Islet of Langerhans (tissue), 1 donor: Measurements from ENCODE around the gene RBM11.
"Not testable (repeated sequence)": the region's sequence is repeated elsewhere in the genome, so short reads cannot be mapped to it uniquely, and the experiment has no call there.

Source experiments
- FAIRE-seq: peaks from one replicate; lab custom pipeline; 2011; peaks lifted over from hg19 to GRCh38; lab: Jason Lieb, UNC

The RBM11 gene, protein sequence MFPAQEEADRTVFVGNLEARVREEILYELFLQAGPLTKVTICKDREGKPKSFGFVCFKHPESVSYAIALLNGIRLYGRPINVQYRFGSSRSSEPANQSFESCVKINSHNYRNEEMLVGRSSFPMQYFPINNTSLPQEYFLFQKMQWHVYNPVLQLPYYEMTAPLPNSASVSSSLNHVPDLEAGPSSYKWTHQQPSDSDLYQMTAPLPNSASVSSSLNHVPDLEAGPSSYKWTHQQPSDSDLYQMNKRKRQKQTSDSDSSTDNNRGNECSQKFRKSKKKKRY

DNA sequence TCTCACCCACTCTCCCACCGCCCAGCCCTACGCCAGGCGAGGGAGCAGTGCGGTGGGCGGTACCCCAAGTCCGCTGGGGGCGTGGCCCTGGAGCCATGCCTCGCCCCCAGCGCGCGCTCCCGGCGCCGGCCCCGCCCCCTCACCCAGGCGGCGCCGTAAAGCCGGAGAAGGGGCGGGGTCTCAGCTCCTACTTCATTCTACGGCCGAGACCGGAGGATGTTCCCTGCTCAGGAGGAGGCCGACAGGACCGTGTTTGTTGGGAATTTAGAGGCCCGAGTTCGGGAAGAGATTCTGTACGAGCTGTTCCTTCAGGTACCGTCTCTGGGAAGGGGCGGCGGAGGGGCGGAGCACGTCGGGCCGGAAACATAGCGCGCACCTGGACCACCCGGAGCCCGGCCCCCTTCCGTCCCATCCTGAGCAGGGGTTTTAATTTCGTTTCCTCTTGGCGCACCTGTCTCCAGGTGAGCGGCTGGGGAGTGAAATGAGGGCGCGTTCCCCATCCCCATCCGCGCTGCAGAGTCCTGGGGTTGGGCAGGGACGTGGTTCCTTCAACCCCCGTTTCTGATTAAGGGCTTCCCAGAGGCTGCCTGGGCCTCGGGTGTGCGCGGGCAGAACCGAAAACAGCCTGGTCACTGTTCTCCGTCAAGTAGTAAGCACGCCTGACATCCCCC lies at the start of gene RBM11:
Gene RBM11, plus strand, starts transcription at position 187 of the 671 bp plus-strand sequence. Its CDS starts 30 bp downstream, at position 217.
- no peak for FAIRE-seq

DNA sequence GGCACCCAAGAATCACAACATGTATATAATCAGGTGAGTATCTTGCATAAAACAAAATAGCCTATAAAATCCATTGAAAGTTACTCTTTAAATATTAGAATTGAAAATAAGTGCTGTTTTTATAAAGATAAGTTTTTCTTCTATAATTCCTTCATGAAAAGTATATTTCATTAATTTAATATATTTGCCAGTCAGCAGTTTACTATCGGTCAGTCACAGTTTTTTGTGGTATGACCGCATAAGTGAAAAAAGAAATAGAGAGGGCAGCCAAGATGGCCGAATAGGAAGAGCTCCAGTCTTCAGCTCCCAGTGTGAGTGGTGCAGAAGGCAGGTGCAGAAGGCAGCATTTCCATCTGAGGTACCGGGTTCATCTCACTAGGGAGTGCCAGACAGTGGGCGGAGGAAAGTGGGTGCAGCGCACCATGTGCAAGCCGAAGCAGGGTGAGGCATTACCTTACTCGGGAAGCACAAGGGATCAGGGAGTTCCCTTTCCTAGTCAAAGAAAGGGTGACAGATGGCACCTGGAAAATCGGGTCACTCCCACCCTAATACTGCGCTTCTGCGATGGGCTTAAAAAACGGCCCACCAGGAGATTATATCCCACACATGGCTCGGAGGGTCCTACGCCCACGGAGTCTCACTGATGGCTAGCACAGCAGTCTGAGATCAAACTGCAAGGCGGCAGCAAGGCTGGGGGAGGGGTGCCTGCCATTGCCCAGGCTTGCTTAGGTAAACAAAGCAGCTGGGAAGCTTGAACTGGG lies 49.3 kb upstream of the RBM11 start:
- FAIRE-seq = not testable (repeated sequence)

DNA sequence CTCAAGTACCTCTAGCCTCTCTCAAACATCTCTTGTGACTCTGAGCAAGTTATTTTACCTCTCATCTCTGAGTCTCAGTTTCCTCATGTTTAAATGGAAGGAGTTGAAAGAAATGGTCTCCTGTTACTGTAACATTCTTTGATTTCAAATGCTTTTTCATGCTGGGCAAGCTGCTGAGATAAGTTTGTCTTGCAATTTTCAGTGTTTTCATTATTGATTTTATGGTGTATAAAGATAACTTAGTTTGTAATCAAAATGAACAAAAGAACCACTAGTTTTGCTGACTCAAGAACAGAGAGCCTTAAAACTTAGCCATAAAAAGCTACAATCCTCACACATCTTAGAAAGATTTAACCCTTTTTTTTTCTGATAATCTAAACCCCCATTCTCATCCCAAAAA lies 9.7 kb upstream of the RBM11 start:
- FAIRE-seq = no peak

DNA sequence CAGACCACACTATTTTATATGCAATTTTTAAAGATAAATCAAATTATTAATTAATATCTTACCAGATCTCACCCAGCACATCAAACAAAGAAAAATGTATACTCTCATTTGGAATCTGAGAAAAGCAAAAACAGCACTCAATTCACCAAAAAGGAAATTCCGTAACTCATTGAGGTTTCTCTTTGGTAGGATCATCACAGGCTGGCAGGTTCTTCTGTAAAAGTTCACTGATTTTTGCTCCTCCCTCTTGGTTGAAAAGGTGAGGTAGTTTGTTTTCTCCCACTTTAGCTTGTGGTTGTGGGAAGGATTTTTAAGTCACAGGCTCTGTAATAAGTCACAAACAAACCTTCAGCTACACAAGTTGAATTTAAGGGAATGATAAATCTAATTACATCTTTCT lies 5.2 kb upstream of the RBM11 start, which contains the start of gene LIPI:
Gene LIPI, minus strand, starts transcription at position 218 of the 400 bp plus-strand sequence. Its CDS starts 110 bp downstream, at position 108.
- no peak for FAIRE-seq

DNA sequence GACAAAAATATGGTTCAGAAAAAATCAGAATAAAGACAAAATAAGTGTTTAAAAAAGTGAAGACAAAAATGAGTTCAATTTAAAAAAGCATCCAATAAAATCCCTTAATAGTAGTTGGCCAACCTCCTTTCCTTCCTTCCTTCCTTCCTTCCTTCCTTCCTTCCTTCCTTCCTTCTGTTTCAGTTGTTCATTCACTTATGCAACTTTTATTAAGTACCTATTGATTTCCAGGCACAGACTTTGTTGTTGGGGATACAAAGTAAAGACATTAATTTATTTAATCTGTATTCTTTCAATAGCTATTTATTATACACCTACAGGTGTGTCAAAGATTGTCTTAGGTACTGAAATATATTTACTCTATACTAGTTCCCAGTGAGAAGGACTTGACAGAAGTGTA lies 2.8 kb upstream of the RBM11 start:
- no peak for FAIRE-seq

DNA sequence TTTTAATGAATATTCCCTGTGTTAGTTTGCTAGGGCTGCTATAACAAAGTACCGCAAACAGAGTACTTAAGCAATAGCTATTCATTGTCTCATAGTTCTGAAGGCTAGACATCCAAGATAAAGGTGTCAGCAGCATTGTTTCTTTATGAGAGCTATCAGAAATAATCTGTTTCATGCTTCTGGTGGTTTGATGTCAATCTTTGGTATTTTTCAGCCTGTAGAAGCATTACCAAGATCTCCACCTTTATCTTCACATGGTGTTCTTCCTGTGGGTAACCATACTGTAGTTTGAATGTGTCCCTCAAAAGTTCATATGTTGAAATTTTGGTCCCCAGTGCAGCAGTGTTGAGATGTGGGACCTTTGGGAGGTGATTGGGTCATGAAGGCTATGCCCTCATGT lies 7.4 kb downstream of the RBM11 start:
- FAIRE-seq = no peak

DNA sequence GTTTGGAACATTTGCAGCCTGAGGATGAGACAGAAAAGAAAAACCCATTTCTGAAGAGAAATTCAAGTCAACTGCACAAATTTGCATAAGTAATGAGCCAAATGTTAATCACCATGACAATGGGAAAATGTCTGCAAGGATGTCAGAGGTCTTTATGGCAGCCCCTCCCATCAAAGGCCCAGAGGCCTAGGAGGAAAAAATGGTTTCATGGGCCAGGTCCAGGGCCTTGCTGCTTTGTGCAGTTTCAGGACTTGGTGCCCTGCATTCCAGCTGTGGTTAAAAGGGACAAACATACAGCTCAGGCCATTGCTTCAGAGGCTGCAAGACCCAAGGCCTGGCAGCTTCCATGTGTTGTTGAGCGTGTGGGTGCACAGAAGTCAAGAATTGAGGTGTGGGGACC lies 13.4 kb downstream of the RBM11 start:
- no peak for FAIRE-seq

DNA sequence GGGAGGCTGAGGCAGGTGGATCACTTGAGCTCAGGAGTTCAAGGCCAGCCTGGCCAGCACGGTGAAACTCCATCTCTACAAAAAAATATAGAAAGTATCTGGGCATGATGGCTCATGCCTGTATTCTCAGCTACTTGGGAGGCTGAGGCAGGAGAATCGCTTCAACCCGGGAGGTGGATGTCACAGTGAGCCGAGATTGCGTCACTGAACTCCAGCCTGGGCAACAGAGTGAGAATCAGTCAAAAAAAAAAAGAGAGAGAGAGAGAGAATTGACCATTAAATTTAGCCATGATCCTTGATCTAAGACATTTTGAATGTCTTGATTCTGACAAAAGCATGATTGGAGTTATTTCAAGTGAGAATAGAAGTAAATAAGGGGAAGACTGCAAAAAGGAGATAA lies 19.1 kb downstream of the RBM11 start:
- FAIRE-seq = no peak

DNA sequence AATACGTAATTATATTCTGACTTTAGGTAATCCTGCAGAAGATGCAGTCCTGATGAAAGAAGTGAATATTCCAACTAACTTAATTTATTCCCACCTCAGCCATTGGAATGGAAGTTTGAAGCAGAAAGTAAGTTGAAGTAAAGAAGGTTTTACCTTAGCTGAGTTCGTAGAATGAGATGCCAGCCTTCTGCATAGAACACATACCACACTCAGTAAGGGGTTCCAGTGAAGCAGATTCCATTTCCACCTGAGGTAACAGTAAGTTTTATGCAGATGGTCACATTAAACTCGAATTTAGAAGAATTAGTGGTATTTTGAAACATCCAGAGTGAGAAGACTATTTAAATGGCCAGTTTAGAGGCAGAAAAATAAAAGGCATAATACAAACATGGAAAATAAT lies 20.2 kb downstream of the RBM11 start:
- FAIRE-seq = no peak

DNA sequence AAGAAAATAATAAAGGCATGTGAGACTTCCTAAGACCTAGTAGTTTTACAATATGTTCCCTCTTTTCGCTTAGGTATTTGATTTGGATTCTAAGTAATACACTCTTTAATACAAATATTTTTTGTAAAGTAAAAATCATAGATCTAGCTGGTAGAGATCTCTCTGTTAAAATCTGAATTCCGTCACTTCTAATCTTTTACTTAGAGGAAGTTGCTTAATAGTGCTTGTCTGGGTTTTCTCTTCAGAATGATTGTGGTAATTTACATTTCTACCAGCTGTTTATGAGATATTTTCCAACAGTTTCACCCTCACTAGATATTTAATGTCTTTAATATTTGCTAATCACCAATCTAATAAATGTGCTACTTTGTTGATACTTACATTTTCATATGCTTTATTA lies 23.3 kb downstream of the RBM11 start:
- no peak for FAIRE-seq

DNA sequence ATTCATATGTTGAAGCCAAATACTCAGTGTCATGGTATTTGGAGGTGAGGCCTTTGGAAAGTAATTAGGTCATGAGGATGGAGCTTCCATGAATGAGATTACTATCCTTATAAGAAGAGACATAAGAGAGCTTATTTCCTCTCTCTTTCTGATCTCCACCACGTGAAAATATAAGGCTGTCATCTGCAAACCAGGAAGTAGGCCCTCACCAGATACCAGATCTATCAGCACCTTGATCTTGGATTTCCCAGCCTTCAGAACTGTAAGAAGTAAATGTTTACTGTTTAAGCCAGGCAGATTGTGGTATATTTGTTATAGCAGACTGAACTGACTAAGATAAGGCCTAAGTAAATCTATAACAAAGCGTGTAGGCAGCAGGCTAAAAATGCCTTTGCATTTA lies 25.3 kb downstream of the RBM11 start:
- no peak for FAIRE-seq

DNA sequence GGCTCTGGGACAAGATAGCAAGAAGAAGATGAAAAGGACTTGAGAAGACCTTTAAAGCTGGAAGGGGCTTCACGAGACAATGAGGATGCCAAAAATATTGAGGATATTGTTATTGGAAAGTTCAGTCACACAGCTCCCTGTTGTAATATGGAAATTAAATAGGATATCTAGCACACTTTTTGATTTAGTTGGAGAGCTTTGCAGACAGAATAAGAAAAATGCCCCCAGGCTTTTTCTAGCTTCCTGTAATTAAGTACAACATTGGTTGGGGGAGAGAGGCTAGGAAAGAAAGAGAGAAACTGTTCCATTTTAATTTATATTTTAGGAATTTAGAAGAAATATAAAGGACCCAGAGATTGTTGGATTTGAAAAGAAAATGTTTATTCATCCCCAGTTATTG lies 27.5 kb downstream of the RBM11 start:
- no peak for FAIRE-seq

DNA sequence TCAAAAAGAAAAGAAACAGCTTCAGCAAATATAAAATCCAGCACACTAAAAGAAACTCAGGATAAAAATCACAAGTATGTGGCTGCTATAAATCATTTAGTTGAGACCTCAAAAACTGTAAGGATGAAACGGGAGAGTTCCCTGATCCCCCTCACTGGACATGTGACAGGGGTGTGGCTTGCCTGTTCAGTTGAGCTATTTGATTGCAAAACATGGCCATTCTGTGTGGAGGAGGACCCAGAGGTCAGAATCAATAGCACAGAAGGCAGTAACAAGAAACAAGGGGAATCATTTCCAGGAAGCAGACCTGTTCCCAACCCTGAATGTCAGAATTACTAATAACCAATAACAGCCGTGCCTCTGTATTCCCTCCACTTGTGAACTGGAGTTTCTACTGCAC lies 27.9 kb downstream of the RBM11 start:
- FAIRE-seq = no peak

DNA sequence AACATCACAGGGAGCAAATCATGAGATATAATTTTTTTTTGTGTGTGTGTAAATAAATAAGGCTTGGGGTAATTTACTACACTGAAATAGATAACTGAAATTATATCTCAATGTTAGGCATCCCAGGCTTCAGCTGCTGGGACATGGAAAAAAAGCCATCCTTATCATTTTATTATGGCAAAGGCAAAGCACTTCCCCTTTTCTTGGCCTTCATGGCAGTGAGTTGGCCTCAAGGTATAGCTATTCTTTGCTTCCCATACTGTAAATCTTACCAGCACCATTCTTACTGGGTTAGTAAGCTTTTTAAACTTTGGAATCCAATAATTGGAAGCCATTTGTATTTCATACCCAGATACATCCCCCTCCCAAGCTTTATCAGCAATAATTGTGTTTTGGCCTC lies 29.0 kb downstream of the RBM11 start:
- no peak for FAIRE-seq

DNA sequence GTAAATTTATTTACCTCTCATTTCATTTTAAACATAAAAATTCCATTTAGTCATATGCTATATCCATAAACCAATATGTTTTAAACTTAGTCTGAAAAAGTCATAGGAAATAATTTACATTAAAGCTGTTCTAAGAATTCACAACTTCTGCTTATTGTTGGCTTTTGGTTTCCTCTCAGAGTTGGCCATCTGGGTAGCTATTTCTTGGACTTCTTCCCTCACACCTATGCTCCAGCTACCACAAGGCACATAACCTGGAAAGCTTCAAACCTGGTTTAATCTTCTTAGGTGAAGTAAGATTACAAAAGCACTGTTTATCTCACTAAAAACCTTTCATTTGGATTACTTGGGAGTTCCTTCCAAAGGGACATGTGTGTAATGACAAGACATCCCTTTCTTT lies 29.8 kb downstream of the RBM11 start:
- no peak for FAIRE-seq

DNA sequence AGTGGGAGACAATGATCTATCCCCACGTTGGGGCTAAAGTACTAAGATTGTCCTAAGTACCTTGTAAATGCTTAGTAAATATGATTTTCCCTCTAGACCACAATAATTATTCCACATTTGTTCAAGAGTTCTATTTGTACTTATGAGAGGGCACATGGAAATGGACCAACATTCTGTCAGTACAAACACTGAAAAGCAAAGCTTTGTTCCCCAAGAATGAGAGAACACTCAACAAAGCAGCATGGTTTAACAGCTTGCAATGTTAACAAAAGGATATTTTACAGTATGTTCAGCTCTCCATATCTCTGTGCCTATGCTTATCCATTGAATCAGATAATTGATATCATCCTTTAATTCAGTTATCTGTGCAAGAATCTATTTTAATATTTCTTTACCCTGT lies 35.4 kb downstream of the RBM11 start:
- FAIRE-seq = no peak

DNA sequence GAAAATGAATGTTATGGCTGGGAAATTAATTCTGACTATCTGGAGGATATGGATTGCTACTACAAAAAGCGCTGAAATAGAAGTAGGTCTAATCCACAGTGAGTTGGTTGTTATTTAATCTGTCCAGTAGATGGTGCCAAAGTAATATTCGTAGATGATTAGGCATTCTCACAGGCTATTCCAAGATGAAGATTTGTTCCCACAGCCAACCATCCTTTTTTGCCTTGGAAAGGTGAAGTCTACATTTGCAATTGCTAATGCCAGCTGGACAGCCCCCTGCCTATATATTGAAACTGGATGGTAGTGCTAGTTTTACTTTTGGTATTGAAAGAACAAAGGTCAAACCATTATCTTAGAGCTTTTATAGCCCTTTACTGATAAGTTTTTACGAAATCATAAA lies 43.8 kb downstream of the RBM11 start:
- FAIRE-seq = peak; percentile 95

DNA sequence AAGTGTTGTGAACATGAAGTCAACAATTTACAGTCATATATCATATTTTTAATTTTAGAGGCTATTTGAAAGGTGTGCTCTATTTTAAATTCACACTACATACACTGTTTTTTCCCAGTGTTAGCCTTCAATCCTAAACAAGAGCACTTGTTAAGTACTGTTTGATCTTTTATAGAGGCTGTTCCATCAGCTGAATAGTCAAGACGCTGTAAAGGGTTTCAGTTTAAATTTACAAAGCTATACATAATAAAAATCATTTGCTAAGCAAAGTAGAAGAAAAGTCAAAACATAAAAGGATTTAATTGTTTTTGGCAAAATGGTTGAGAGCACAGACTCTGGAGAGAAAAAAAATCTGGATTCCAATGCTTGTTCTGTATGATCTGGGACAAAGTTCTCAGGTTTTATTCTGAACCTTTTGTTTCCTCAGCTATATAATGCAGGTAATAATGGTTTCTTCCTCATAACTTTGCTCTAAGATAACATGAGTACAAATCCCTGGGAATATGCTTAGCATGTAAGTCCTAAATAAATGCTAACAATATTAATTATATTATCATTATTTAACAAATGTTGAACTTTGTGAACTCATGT lies 44.3 kb downstream of the RBM11 start:
- FAIRE-seq = no peak

DNA sequence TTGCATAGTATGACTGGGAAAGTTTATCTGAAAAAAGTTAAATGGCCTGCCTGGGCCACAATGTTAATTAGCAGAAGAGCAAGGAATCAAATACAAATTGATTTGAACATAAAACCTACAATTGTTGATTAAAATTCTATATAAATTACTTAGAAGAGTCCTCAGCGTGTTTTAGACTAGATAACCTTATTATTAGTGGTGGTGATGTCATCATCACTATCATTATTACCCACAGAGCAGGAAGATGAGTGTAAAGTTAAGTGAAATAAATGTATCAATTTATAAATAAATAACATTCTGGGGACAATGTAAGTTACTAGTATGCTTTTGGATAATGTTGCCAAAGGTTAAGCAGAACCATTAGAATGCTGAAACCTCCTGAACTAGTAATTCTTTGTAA lies 46.1 kb downstream of the RBM11 start:
- FAIRE-seq = no peak

DNA sequence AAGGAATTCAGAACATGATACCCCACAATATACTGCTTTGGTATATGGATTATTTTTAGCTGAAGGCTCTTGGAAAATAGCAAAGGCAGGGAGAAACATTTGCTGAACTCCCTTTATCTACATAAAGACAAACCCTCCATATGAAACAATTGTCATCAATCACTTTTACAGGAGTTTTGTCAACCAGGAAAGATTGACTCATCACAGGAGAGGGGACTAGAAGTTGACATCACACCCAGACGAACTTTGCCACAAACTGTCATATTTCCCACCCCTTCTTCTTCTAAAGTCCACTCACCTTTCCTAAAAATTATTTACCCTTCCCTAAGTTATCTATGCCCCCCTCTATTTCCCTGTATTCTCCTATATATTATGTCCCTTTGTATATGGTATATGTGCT lies 47.9 kb downstream of the RBM11 start:
- no peak for FAIRE-seq

DNA sequence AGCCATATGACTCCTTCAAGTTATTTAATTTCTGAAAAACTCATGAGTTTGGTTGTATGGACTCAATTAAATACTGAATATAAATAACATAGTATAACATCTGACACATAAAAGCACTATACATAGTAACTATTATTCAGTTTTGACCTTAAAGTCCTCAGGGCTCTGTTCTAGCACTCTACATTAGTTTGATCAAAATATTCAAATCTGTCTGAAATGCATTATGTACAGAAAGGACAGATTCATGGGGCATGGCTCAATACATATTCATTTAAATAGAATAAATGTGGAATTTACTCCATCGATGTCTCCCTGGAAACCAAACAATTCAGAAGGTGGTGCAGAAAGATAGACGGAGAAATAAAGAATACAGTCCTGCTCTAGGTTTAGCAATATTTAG lies 49.1 kb downstream of the RBM11 start:
- no peak for FAIRE-seq

DNA sequence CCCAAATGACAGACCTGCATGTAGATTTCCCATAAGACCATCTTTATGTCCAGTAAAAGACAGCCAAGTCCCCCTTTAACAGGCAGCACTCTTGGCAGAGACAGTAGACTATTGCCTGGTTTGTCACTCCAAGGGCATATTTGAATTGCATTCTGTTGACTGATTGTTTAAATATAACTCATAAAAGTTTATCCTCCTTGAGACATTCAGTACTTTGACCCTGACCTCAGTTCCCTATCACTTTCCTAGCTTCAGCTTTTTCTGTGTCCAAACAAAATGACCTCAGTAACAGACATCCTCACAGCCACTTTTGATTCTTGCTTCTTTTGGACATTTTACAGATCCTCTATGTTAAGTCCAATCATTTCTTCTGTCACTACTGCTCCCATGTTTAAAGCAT lies 51.1 kb downstream of the RBM11 start:
- no peak for FAIRE-seq

DNA sequence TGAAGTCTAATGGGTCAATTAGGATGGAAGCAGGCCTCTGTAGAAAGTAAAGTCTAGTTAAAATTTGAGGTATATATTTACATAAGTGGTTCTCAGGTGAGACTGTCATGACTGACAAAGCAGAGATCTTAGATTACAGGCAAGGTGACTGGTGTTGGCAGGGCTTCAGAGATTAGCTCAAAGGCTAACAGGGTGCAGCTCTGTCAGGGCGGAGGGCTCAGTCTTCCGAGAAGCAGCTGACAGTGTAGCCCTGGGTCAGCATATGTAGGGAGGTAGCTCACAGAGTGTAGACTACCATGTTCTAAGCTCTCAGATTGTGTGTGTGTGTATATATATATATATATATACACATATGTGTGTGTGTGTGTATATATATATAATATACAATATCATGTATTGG lies 54.7 kb downstream of the RBM11 start:
- FAIRE-seq = peak; percentile 43
